ENCODE results near the gene SAP130.

The SAP130 gene

GRCh38 chr2:127906206-127906926 lies 121.5 kb downstream of the SAP130 start:
- ATAC-seq (peak; percentile 26), DNase-seq (ENCODE audit: low spot score in 2 of 2) (no peak)
- Mint-ChIP-seq H3K27ac (no peak overlapping the region), H3K36me3 (no peaks in the 10 kb centered on the region), H3K4me1 (no peaks in the 10 kb centered on the region), H3K4me3 (no peak overlapping the region), H3K9me3 (no peaks in the 10 kb centered on the region)

- Mint-ChIP-seq H3K4me1 (no peaks in the 10 kb centered on the region), H3K36me3 (no peaks in the 10 kb centered on the region), H3K27ac (no peak overlapping the region), H3K9me3 (no peaks in the 10 kb centered on the region), H3K4me3 (no peak overlapping the region)
- ATAC-seq (no peak), DNase-seq (ENCODE audit: low spot score in 2 of 2) (no peak)
These were observed 126.4 kb downstream of the SAP130 start for GRCh38 chr2:127901339-127902056.

GRCh38 chr2:127897531-127898211 lies 130.2 kb downstream of the SAP130 start:
- H3K27ac Mint-ChIP-seq: no peak overlapping the region
- no peaks in the 10 kb centered on the region for H3K36me3 Mint-ChIP-seq
- DNase-seq (ENCODE audit: low spot score in 2 of 2): no peak
- no peak overlapping the region for H3K4me3 Mint-ChIP-seq
- no peak for ATAC-seq
- no peaks in the 10 kb centered on the region for H3K9me3 Mint-ChIP-seq
- H3K4me1 Mint-ChIP-seq: no peaks in the 10 kb centered on the region

- H3K4me1 Mint-ChIP-seq: no peaks in the 10 kb centered on the region
- no peaks in the 10 kb centered on the region for H3K36me3 Mint-ChIP-seq
- DNase-seq (ENCODE audit: low spot score in 2 of 2) (no peak), ATAC-seq (no peak)
- H3K4me3 Mint-ChIP-seq: no peak overlapping the region
- no peak overlapping the region for H3K27ac Mint-ChIP-seq
- no peaks in the 10 kb centered on the region for H3K9me3 Mint-ChIP-seq
These were observed 134.4 kb downstream of the SAP130 start for GRCh38 chr2:127893494-127893893.

- no peaks in the 10 kb centered on the region for H3K9me3 Mint-ChIP-seq
- no peak overlapping the region for H3K4me3 Mint-ChIP-seq
- no peak for DNase-seq (ENCODE audit: low spot score in 2 of 2)
- H3K4me1 Mint-ChIP-seq: no peaks in the 10 kb centered on the region
- no peak overlapping the region for H3K27ac Mint-ChIP-seq
- H3K36me3 Mint-ChIP-seq: no peaks in the 10 kb centered on the region
- no peak for ATAC-seq
These were observed 134.8 kb downstream of the SAP130 start for GRCh38 chr2:127893033-127893432.

- no peaks in the 10 kb centered on the region for H3K36me3 Mint-ChIP-seq
- no peaks in the 10 kb centered on the region for H3K9me3 Mint-ChIP-seq
- no peak overlapping the region for H3K4me3 Mint-ChIP-seq
- DNase-seq (ENCODE audit: low spot score in 2 of 2): no peak
- H3K27ac Mint-ChIP-seq: no peak overlapping the region
- ATAC-seq: no peak
- H3K4me1 Mint-ChIP-seq: no peaks in the 10 kb centered on the region
These were observed 136.0 kb downstream of the SAP130 start for GRCh38 chr2:127891811-127892210.

Measured in stimulated activated effector memory CD8-positive, alpha-beta T cell treated with anti-CD3 and anti-CD28 coated beads, Interleukin-12 subunit alpha, Interleukin-12 subunit beta, amount 100 ng/mL, for 72 hours (primary cell).